OCI-LY1 (cell line): ENCODE data around the gene ZNF711.
A peak's percentile ranks its signal among the peaks of the same experiment; 100 is the strongest.

ENCODE experiments used
- H2AFZ ChIP-seq: fragments of 200-600 bp; sonication (generic), shearing (Covaris generic); 2 replicates; pipeline ENCODE4 v1.6.0; 2014; ENCODE audit warnings: antibody characterized with exemption, mild to moderate bottlenecking, low read length
- H3F3A ChIP-seq: fragments of 200-600 bp; sonication (generic), shearing (Covaris generic); 2 replicates; pipeline ENCODE4 v1.6.0; 2014; ENCODE audit warnings: mild to moderate bottlenecking, antibody characterized with exemption, low read length, moderate library complexity; ENCODE audit not compliant: insufficient read depth
- H3K27ac ChIP-seq: fragments of 200-600 bp; sonication (generic); 2 replicates; pipeline ENCODE4 v1.5.1; 2014; ENCODE audit warnings: low read length, mixed run types, mild to moderate bottlenecking, low read depth; ENCODE audit not compliant: poor library complexity, severe bottlenecking
- H3K27me3 ChIP-seq: fragments of 200-600 bp; sonication (generic); 2 replicates; pipeline ENCODE4 v1.6.0; 2014; ENCODE audit warnings: antibody characterized with exemption, mild to moderate bottlenecking, low read length, moderate library complexity; ENCODE audit not compliant: insufficient read depth
- H3K36me3 ChIP-seq: fragments of 200-600 bp; sonication (generic); 2 replicates; pipeline ENCODE4 v1.6.1; 2014; ENCODE audit warnings: mild to moderate bottlenecking, antibody characterized with exemption, low read length, moderate library complexity, mixed read lengths; ENCODE audit not compliant: insufficient read depth
- H3K4me1 ChIP-seq: fragments of 200-600 bp; sonication (generic); 2 replicates; pipeline ENCODE4 v1.5.1; 2014; ENCODE audit warnings: mild to moderate bottlenecking, low read length, moderate library complexity; ENCODE audit not compliant: insufficient read depth, severe bottlenecking
- H3K4me2 ChIP-seq: fragments of 200-600 bp; sonication (generic), shearing (Covaris generic); 2 replicates; pipeline ENCODE4 v1.6.1; 2014; ENCODE audit warnings: low read length
- H3K4me3 ChIP-seq: fragments of 200-600 bp; sonication (generic); 2 replicates; pipeline ENCODE4 v1.5.1; 2014; ENCODE audit warnings: low read length, low read depth, mild to moderate bottlenecking, mixed read lengths; ENCODE audit not compliant: poor library complexity, severe bottlenecking
- H3K79me2 ChIP-seq: fragments of 200-600 bp; shearing (Covaris generic); 2 replicates; pipeline ENCODE4 v1.6.1; 2016; ENCODE audit warnings: mixed run types, low read length, mixed read lengths; ENCODE audit not compliant: insufficient read depth
- H3K9ac ChIP-seq: fragments of 200-600 bp; sonication (generic), shearing (Covaris generic); 2 replicates; pipeline ENCODE4 v1.6.1; 2014; ENCODE audit warnings: mild to moderate bottlenecking, low read length, mixed read lengths
- H3K9me2 ChIP-seq: fragments of 200-600 bp; sonication (generic), shearing (Covaris generic); 2 replicates; pipeline ENCODE4 v1.6.1; 2014; ENCODE audit warnings: low read depth, mild to moderate bottlenecking, low read length, mixed read lengths
- H3K9me3 ChIP-seq: fragments of 200-600 bp; shearing (Covaris generic); 2 replicates; pipeline ENCODE4 v1.6.1; 2014; ENCODE audit warnings: low read length, mixed read lengths
- H4K20me1 ChIP-seq: fragments of 200-600 bp; sonication (generic), shearing (Covaris generic); 2 replicates; pipeline ENCODE4 v1.6.0; 2016; ENCODE audit warnings: mild to moderate bottlenecking, low read length; ENCODE audit not compliant: insufficient read depth
- CTCF ChIP-seq: fragments of 200-600 bp; sonication (generic), shearing (Covaris generic); IDR thresholded peaks from 2 replicates; pipeline ENCODE4 v1.5.1; 2017; ENCODE audit warnings: mild to moderate bottlenecking, antibody characterized with exemption, low read length, moderate library complexity, mixed read lengths
- EZH2 ChIP-seq: fragments of 200-600 bp; sonication (generic), shearing (Covaris generic); IDR thresholded peaks from 2 replicates; pipeline ENCODE4 v1.8.0; 2017; ENCODE audit warnings: borderline replicate concordance, mixed run types, mild to moderate bottlenecking, antibody characterized with exemption, low read length, moderate library complexity, mixed read lengths

The ZNF711 gene

GRCh38 chrX:85243761-85244449, at the start of gene ZNF711, which contains the start of gene SATL1:
Gene ZNF711, plus strand, starts transcription at chrX:85243991. Its CDS starts 3,582 bp downstream, at chrX:85247573.
Gene SATL1, minus strand, starts transcription at chrX:85243779. Its CDS starts 134,811 bp downstream, at chrX:85108968.
- Histone ChIP-seq H3K9me3 (no peaks in the 10 kb centered on the region), H3K27me3 (no peaks in the 10 kb centered on the region), H3K9ac (peak within 1 kb of the TSS; percentile 78), H3K9me2 (no peaks in the 10 kb centered on the region), H3K4me2 (peak within 1 kb of the TSS; percentile 75), H3K36me3 (peaks cover 5% of the 10 kb centered on the region), H3F3A (no peaks in the 10 kb centered on the region), H3K4me3 (peak within 1 kb of the TSS; percentile 96), H3K79me2 (peaks cover 24% of the 10 kb centered on the region), H3K27ac (peak within 1 kb of the TSS; percentile 29), H4K20me1 (no peaks in the 10 kb centered on the region), H2AFZ (peak within 1 kb of the TSS; percentile 80), H3K4me1 (peaks cover 22% of the 10 kb centered on the region)
- TF ChIP-seq CTCF (no peak), EZH2 (no peak)

- no peak overlapping the region for H3K27ac ChIP-seq
- no peak overlapping the region for H3K9ac ChIP-seq
- no peaks in the 10 kb centered on the region for H3K9me3 ChIP-seq
- H3K4me3 ChIP-seq: no peak overlapping the region
- no peaks in the 10 kb centered on the region for H3K36me3 ChIP-seq
- no peaks in the 10 kb centered on the region for H3K4me1 ChIP-seq
- H3K79me2 ChIP-seq: no peaks in the 10 kb centered on the region
- H3K27me3 ChIP-seq: no peaks in the 10 kb centered on the region
- H2AFZ ChIP-seq: no peak overlapping the region
- no peaks in the 10 kb centered on the region for H3F3A ChIP-seq
- H3K9me2 ChIP-seq: no peaks in the 10 kb centered on the region
- no peak overlapping the region for H3K4me2 ChIP-seq
- no peaks in the 10 kb centered on the region for H4K20me1 ChIP-seq
- TF ChIP-seq CTCF (no peak), EZH2 (no peak)
These were observed 47.5 kb upstream of the ZNF711 start for GRCh38 chrX:85196319-85196718.

GRCh38 chrX:85203461-85203970, 40.3 kb upstream of the ZNF711 start:
- H3K9me2 ChIP-seq: no peaks in the 10 kb centered on the region
- no peak overlapping the region for H2AFZ ChIP-seq
- H4K20me1 ChIP-seq: no peaks in the 10 kb centered on the region
- H3K27me3 ChIP-seq: no peaks in the 10 kb centered on the region
- H3K9ac ChIP-seq: no peak overlapping the region
- H3K4me2 ChIP-seq: no peak overlapping the region
- no peaks in the 10 kb centered on the region for H3K4me1 ChIP-seq
- H3K79me2 ChIP-seq: no peaks in the 10 kb centered on the region
- H3K27ac ChIP-seq: no peak overlapping the region
- TF ChIP-seq EZH2 (no peak), CTCF (no peak)
- no peaks in the 10 kb centered on the region for H3K9me3 ChIP-seq
- no peak overlapping the region for H3K4me3 ChIP-seq
- H3F3A ChIP-seq: no peaks in the 10 kb centered on the region
- no peaks in the 10 kb centered on the region for H3K36me3 ChIP-seq
